Stimulated activated CD4-positive, alpha-beta T cell treated with anti-CD3 and anti-CD28 coated beads, TNF-alpha, amount 100 ng/mL, for 24 hours (primary cell): ENCODE data around the gene TMA7B.
"Not testable (repeated sequence)": the region's sequence is repeated elsewhere in the genome, so short reads cannot be mapped to it uniquely, and the experiment has no call there.

Source experiments
- DNase-seq, 3 experiments: peaks; one replicate each; pipeline ENCODE4 v3.0.0-alpha.2; 2020; ENCODE audit warnings: low read depth in 3 of 3

The TMA7B gene

DNA sequence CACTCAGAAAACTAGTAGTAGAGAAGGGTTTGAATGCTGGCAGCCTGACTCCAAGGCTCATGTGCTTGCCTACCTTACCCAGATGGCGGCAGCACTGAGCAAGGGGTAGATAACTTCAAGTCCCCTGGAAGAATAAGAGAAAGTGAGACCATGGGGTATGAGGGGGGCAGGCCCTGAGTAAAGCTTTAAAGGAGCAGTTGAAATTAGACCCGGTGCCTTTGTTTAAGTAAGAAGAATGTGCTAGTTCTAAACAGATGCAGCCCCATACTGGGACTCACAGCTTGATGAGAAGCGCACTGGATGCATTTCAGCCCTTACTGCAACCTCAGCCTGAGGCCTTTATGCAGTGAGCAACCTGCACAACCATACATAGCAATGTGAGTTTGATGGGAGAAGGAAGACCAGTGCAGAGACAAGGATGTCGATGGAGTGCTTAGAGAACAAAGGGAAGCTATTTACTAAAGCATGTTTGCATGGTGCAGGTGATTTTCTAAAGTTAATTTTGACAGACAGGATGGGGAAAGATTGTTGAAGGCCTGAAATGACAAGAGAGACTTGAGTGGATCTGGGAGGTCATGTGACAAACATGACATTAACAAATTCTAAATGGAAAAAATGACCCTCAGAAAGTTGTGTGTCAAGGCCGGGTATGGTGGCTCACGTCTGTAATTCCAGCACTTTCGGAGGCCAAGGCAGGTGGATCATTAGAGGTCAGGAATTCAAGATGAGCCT is 27.1 kb upstream of the TMA7B start:
- DNase-seq: peak in 1 of 3 experiments; percentile 59

DNA sequence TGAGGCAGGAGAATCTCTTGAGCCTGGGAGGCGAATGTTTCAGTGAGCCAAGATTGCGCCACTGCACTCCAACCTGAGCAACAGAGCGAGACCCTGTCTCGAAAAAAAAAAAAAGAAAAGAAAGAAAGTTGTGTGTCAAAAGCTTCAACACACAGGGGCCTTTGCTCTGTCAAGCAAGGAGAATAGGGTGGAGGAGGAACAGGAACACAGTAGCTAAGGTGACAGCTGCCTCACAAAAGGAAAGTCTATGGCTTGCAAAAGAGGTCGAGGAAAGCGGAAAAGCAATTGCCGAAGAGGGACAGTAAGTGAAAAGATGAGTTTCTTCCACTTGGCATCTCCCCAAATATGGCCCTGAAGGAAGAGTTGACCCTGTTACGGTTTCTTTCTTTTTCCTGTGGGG is 26.5 kb upstream of the TMA7B start:
- no peak for DNase-seq

DNA sequence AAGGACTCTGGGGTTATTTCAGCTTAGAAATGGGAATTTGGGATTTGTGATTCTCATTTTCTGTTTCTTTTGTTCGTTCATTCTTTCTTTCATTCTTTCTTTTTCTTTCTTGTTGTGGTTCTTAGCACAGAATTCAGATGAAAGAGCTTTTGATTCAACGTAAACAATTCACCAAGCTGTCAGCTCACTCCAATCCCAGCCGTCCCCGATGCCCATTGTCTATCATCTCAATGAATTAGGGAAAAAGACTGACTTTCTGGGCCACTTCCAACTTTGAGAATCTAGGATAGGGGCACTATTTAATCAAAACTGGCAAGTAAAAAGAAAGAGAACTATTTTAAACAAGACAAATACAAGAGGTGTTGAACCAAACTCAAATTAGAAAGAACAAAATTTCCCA is 25.1 kb upstream of the TMA7B start:
- DNase-seq: no peak

DNA sequence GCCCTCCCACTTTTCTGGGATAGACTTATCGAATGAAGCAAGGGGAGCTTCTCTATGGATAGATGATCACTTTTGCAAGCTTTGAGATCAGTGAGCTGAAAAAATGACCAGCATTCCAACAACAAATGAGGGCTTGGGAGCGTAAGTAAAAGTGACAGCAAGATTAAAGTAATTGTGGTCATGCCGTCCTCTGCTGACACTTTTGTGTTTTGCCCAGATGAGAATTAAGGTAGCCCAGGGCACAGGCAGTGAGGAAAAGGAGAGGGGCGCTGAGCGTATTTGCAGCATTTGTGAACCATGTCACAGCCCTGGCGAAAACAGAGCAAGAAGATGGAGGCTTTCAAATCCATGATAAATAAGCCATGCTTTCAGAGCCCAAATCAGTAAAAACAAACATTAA is 24.6 kb upstream of the TMA7B start:
- no peak for DNase-seq

DNA sequence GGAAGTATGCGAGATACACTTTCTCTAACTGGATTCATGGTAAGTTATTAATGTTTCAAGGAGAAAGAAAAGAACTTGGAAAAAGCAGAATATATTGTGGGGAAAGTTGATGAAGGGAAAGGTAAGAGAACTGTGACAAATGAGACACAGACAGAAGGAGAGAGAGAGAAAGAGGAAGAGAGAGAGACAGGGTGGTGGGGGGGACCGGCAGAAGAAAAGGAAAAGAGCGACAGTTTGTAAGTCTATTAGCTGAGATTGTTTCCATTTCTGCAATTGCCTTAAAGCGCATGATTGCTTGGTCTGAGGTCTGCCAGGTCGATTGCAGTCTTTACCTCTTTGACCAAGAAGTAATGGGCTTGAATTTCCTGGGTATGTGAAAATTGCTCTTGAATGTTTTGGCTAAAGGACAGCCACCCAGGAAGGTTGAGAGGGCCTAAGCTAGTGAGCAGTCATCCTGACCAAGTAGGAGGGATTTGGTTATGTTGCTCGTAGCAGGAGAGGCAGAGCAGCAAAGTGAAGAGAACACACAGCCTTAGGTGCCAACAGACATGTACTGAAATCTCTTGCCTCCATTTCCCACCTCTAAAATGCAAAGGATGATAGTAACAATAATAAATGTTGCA is 23.6 kb upstream of the TMA7B start:
- DNase-seq: no peak

DNA sequence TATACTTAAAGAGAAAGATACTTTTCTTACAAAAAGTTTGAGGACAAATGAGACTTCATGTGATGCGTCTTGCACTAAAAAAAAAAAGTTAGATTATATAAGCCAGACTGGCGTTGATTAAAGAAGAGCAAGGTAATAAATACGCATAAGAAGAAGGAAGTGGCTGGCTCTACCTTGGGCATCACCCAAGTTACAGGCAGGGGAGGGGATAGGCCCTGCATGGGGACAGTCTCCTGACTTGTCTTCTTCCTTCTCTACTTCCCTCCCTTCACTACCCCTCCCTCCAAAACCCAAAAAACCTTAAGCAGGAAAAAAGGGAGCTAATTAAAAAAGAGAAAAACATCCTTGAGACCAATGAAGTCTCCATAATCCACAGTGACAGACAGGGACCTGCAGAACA is 22.3 kb upstream of the TMA7B start:
- no peak for DNase-seq

DNA sequence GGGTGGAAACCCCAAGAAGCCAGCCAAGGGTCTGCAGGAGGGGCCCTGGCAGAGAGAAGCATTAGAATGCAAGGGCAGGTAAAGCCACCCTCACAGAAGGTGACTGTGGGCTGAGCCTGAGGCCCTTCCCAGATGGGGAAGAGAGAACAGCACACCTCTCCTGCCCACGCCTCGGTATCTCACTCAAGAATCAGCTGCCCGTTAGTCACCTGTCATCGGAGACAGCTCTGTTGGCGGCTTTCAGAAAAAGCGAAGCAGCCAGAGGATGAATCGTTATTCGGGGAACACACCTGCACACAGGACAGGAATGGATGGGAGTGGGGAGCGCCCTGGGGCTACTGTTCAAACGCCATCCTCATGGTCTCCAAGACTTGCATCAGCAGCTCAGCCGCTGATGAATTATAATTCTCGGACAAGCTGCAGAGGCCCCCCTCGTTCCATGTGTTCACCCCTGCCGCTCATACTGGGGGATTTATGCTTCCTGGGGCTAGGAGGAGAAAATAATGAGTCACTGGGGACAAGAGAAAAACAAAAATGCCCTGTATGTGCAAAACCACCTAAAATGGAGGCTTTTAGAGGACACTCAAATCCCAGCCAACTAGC is 21.6 kb upstream of the TMA7B start:
- peak; percentile 39 to 61 (median 45) for DNase-seq

DNA sequence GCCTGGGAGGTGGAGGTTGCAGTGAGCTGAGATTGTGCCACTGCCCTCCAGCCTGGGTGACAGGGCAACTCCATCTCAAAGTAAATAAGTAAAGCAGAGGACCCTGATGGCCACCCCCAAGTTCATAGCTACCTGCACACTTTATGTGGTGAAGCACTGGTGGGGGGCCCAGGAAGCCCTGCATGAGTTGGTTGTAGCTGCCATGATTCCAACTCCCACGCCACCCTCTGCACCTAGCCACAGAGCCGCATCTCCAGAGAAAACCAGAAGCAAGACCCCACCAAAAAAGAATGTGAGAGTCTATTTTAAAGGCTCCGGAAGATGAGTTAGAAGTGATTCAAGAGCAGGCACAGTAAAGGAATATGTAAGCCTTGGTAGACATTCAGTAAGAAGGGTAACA is 20.4 kb upstream of the TMA7B start:
- no peak for DNase-seq

DNA sequence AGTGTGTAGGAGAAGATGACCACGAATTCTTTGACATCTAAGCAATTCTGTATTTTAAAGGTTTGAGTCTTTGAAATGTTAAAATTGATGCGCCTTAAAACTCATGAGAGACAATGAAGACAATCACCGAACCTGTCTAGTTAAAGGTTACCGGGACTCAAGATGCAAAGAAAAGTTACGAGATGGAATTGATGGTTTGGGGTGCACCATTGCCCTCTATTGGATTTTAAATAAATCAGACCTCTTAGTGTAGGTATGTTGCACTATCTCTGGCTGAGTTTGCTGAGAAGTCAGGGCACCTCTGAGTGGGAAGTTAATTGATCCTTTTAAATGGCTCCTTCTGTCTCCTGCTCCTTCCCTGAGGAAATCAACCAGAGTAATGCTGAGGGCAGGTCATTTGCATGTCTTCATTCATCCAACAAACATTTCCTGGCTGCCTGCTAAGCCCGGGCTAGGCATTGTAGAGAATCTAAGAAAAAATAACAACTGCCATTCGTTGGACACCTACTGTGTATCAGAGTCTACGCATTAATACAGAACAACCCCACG is 19.4 kb upstream of the TMA7B start:
- DNase-seq: no peak

DNA sequence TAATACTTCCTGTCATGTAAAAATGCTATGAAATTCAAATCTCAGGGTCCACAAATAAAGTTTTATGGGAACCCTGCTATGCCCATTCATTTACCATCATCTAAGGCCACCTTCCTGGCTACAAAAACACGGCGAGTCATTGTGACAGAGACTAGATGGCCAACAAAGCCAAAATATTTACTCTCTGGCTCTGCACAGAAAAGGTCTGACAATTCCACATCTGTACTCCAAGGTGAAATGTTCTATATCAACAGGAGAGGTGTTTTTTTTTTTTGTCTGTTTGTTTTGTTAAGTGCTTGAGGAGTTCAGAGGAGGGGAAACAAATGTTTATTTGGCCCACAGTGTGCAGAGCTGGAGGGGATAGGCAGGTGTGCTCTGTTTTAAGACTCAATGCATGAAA is 18.6 kb upstream of the TMA7B start:
- DNase-seq: no peak

DNA sequence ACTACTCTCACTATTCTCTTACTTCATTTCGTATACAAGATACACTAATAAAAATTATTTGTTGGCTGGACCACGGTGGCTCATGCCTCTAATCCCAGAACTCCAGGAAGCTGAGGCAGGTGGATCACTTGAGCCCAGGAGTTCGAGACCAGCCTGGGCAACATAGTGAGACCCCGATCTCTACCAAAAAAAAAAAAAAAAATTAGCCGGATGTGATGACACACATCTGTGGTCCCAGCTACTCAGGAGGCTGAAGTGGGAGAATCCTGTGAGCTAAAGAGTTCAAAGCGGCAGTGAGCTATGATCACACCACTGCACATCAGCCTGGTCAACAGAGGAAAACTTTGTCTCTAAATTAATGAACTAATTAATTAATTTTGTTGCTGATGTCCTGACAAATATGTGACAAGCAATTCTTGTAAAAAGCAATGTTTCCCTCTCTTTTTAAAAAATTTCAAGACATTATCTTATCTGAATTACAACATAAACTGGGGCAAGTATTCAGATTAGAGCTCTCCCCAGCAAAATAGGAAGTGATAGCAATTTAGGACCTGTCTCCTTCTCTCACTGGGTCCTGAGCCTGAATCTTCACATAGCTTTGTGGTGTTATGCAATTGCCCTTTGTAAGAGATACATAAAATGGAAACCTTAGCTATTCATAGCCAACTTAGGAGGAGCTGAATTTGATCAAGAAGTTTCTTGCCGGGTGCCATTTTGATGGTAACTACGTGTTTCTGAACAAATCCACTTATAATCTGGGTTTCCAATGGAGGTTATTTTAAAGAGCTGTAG is 17.6 kb upstream of the TMA7B start:
- no peak for DNase-seq

DNA sequence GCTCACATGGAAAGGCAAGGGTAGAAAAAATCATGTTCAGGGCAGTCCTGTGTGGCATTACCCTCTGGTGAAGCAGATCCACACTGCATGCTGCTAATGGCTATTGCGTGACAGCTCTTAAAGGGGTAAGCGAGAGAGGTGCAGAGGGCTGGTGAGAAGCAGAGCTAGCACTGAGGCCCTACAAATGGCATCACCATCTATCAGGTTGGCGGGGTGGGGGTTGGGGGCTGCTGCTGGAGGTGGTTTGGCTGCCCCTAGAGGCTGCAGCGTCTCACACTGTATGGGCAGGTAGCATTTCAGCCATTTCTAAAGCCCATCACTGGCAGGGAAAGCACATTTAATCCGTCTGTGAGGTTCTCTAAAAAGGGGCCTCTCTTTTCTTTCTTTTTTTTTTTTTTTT is 16.9 kb upstream of the TMA7B start:
- DNase-seq: no peak

DNA sequence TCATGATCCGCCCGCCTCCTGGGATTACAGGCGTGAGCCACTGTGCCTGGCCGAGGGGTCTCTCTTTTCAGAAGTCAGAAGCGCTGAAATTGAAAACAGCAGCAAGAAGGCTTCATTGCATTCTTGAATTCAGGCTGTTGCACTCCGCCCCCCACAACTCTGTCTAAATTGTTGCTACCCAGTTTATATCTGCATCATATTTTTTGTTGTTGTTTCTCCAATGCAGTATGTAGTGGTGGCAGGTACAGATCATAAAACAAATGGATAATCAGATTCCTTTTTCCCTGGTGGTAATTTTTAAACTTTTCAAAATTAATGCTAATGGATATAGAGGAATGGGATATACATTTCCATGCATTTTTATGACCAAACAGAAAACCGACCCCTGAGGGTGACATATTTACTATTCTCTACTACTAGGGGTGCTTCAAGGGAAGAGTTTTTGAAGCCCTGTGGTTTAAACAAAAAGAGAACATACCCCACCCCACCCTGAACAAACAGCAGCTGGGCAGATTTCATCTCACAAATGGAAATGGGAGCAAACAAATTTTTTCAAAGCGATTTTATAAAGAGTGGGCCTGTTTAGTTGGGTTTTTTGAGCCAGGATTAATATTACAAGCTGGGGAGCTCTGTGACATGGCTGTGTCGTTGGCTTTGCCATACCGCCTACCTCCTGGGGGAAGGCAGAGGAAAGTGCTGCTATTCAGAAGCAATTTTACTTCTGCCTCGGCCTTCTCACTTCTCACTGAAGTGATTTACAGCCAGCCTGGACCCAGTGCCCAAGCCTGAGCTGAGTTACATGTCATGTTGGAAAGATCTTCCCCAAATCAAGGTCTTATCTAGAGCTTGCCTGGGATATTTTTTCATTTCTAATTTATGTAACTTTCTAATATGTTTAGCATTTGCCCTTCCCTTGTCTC is 16.0 kb upstream of the TMA7B start:
- DNase-seq: no peak

DNA sequence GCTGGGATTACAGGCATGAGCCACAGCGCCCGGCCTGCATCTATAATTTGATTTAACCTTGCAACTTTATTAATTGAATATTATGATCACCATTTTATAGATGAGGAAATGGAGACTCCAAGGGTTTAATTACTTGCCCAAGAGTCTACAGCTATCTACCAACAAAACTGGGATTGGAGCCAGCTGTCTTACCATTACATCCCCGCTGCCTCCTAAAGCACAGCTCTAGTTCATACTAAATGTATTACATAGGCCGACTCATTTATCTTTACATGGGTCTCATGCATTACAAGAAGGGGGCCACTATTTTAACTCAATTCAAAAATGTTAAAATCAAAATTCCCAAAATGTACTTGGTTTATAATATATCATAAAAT is 14.1 kb upstream of the TMA7B start:
- no peak for DNase-seq

DNA sequence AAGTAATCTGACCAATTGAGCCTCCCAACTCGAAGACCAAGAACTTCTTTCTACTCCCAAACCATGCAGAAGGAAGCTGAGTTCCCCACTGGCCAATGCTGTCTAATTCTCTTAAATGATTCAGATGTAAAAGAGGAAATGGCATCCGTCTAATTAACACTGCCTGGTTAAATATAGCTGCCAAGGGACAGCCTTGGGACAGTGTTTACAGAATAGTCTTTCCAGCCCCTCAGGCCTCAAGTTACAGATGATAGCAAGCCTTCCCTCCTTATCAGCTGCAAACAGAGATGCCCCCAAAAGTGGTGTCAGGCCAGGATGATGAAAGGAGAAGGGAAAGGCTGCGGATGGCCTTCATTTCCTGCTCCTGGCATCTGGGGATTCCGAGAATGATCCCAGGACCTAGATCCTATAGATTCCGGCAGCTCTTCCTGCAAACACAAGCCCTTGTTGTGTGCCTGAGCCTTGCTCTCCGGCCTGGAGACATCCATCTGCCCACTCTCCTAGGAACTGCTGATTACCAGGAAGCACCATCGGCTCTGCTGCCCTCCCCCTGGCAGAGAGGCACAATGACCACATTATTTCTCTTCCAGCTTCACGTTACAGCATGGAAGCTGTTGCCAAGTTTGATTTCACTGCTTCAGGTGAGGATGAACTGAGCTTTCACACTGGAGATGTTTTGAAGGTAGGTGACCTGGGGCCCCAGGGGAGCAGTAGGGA is 13.5 kb upstream of the TMA7B start:
- no peak for DNase-seq

DNA sequence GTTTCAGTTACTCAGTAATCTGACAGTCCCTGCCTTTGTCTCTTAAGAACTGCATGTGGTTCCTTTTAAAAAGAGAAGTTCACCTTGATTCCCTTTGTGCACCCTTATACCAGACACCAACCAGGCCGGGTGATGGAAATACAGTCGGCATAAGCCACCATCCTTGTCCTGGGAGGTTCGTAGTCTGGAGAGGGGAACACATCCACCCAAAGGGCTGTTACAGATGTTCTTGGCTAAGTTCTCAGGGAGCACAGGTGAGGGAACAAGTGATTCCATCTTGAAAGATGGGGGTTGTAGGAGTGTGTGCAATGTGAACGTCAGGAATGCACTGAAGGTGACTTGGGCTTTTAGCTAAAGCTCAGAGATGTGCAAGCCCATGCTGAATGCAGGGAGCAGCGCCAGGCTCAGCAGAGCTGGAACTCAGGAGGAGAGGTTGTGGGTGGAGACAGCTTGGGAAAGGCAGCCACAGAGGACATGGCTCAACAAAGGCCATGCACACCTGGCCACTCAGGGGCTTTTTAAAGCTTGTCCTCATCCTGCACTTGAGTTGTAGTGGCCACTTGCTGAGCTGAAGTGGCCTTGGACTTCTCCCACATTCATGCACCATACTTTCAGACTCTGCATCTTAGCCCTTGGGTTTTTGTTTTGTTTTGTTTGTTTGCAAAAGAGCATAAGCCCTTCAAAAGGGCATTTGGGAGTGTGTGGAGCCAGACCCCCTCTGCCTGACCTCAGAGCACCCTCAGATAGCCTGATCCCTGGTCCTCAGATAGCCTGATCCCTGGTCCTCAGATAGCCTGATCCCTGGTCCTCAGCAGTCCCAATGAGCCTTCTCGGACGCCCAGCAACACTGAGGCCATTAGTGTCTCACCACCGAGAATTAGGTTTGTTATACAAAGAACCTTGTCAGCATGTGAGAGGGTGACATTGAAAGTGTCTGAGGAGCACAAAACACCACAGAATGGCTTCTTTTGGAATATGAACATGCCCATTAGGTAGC is 12.7 kb upstream of the TMA7B start:
- no peak for DNase-seq

DNA sequence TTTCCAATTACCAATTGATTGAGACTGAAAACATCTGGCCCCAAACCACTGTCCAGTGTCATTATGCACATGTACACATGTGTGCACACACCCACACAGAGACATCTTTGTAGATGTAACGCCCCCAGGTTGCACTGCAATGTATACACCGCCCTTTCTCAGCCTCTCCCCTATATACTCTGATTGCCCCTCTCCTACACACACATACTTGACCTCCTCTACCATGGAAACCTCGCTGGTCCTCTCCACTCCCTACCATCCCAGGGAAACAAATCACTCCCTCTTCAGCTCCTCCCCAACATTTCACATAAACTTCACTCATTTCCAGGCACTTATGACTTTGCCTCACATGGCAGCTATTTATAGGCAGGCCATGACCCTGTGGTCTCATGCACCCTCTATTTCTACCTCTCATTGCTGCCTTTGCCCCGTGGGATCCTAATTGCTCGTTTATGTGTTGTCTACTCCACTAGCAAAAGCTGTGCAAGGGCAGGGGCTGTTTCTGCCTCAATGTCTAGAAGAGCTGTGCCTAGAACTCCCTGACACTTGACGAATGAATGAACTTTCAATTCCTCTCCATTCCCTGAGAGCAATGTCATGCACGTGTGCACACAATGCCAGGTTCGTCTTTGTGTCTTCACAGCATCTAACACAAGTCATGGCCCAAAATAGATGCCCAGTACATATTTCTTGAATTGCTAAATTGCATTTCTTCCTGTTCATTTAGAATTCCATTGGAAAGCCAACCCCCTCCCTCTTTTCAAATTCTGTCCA is 10.0 kb upstream of the TMA7B start:
- no peak for DNase-seq

DNA sequence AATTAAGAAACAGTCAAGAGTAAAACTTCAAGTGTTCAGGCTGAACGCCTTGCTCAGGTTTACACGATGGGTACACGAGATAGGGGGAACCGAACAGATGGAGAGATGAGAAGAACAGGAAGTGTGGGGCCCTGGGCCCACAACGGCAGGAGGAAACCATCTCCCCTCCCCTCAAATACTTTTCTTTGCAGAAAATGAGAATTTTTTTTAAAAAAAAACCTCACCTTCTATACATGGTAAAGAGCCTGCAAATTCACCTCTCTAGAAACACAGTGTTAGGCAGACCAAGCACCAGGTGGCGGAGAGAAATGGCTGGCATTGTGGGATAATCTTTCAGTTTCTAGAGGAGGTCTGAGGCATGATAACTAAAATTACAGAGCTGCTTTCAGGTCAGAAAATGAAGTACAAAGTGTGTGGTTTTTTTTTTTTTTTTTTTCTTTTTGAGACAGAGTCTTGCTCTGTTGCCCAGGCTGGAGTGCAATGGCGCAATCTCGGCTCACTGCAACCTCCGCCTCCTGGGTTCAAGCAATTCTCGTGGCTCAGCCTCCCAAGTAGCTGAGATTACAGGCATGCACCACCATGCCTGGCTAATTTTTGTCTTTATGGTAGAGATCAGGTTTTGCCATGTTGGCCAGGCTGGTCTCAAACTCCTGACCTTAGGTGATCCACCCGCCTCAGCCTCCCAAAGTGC is 8.4 kb upstream of the TMA7B start:
- not testable (repeated sequence) for DNase-seq
